Endothelial cell of umbilical vein (primary cell): ENCODE measurements around the gene KRTAP1-3. TPM values are rescaled to one million over a fixed set of nuclear protein-coding genes. Genes with fewer than 3 reads are reported as not detected.

Experiments used
- BruUV-seq: library from RNA; stranded (reverse); fragments of 400-500 nt; replicated peaks from 2 replicates; lab custom pipeline; 2021; lab: Mats Ljungman, UMichigan
- CTCF ChIA-PET: fragments of 300-600, 350-600 bp; sonication (Branson Sonifier 250); formaldehyde crosslinking; loops from one replicate; lab custom pipeline; 2021; ENCODE audit warnings: antibody characterized with exemption, inconsistent platforms; lab: Charles Lee
- POLR2A ChIA-PET: fragments of 300-600, 350-600 bp; sonication (Branson Sonifier 250); formaldehyde crosslinking; loops from one replicate; lab custom pipeline; 2021; ENCODE audit warnings: antibody characterized with exemption, inconsistent platforms; lab: Charles Lee
- DNase-seq: peaks from one replicate; pipeline ENCODE4 v3.0.0-alpha.2; 2011; ENCODE audit warnings: low read depth, low spot score
- FAIRE-seq: peaks from 2 replicates; lab custom pipeline; 2011; peaks lifted over from hg19 to GRCh38; lab: Jason Lieb, UNC
- H2AFZ ChIP-seq: 2 replicates; pipeline ENCODE4 v1.6.0; 2012; ENCODE audit warnings: low read depth, low read length, control low read depth, inconsistent platforms
- H3K27ac ChIP-seq: 2 replicates; pipeline ENCODE4 v1.5.1; 2011; ENCODE audit warnings: low read depth, mild to moderate bottlenecking, control low read depth, low read length, moderate library complexity; ENCODE audit not compliant: insufficient read depth
- H3K27me3 ChIP-seq, 2 experiments: 2 replicates each; pipeline versions ENCODE4 v1.6.0 to v1.6.1; 2011; ENCODE audit warnings: low read length in 2 of 2, mixed read lengths in 1 of 2; ENCODE audit not compliant: control insufficient read depth in 2 of 2, insufficient read depth in 2 of 2
- H3K36me3 ChIP-seq, 2 experiments: 2 replicates in 1 of 2; 3 replicates in 1 of 2; pipeline ENCODE4 v1.5.1; 2011; ENCODE audit warnings: low read length in 2 of 2, mild to moderate bottlenecking in 1 of 2, moderate library complexity in 1 of 2; ENCODE audit not compliant: control insufficient read depth in 2 of 2, insufficient read depth in 2 of 2; ENCODE audit errors: extremely low read depth in 1 of 2
- H3K4me1 ChIP-seq: 3 replicates; pipeline ENCODE4 v1.5.1; 2011; ENCODE audit warnings: mild to moderate bottlenecking, low read length; ENCODE audit not compliant: control insufficient read depth, insufficient read depth; ENCODE audit errors: extremely low read depth
- H3K4me2 ChIP-seq: 2 replicates; pipeline ENCODE4 v1.6.1; 2011; ENCODE audit warnings: low read length, control low read depth, mixed read lengths; ENCODE audit not compliant: insufficient read depth
- H3K4me3 ChIP-seq, 3 experiments: fragments of 200-600 bp in 1 of 3; sonication (generic), shearing (Covaris generic) in 1 of 3; replicated peaks in 1 of 3; 2 replicates each; pipeline ENCODE4 v1.5.1; 2011 to 2016; ENCODE audit warnings: control low read depth in 3 of 3, low read length in 3 of 3, mild to moderate bottlenecking in 2 of 3, inconsistent platforms in 1 of 3, low read depth in 1 of 3, moderate library complexity in 1 of 3; ENCODE audit not compliant: insufficient read depth in 1 of 3
- H3K79me2 ChIP-seq: 2 replicates; pipeline ENCODE4 v1.6.0; 2012; ENCODE audit warnings: low read length, inconsistent platforms; ENCODE audit not compliant: control insufficient read depth, insufficient read depth
- H3K9ac ChIP-seq: replicated peaks from 2 replicates; pipeline ENCODE3; 2011; ENCODE audit warnings: low read length, control low read depth; ENCODE audit not compliant: insufficient read depth; ENCODE audit errors: extremely low read depth
- H3K9me1 ChIP-seq: replicated peaks from 3 replicates; pipeline ENCODE4 v1.6.0; 2011; ENCODE audit warnings: mild to moderate bottlenecking, low read length; ENCODE audit not compliant: control insufficient read depth, insufficient read depth; ENCODE audit errors: extremely low read depth
- H3K9me3 ChIP-seq: replicated peaks from 2 replicates; pipeline ENCODE4 v1.5.1; 2012; ENCODE audit warnings: low read length, inconsistent platforms; ENCODE audit not compliant: control insufficient read depth, insufficient read depth
- H4K20me1 ChIP-seq: replicated peaks from 2 replicates; pipeline ENCODE3; 2011; ENCODE audit warnings: mild to moderate bottlenecking, low read length; ENCODE audit not compliant: control insufficient read depth, insufficient read depth; ENCODE audit errors: extremely low read depth
- CTCF ChIP-seq, 2 donors: IDR thresholded peaks; 1 replicate in 1 of 2; 2 replicates in 1 of 2; pipeline ENCODE4 v1.5.1; 2011; ENCODE audit warnings: low read length in 2 of 2, mild to moderate bottlenecking in 2 of 2, moderate library complexity in 2 of 2, control low read depth in 1 of 2, inconsistent platforms in 1 of 2, low read depth in 1 of 2; ENCODE audit not compliant: insufficient read depth in 1 of 2; ENCODE audit errors: extremely low read depth in 1 of 2
- EZH2 ChIP-seq: IDR thresholded peaks from 2 replicates; pipeline ENCODE4 v1.6.1; 2012; ENCODE audit warnings: borderline replicate concordance, low read depth, mild to moderate bottlenecking, moderate library complexity, low read length, inconsistent platforms; ENCODE audit not compliant: severe bottlenecking
- FOS ChIP-seq: IDR thresholded peaks from 2 replicates; pipeline ENCODE4 v1.6.1; 2011; ENCODE audit warnings: mild to moderate bottlenecking, low read length, moderate library complexity, borderline replicate concordance; ENCODE audit not compliant: insufficient read depth
- GATA2 ChIP-seq: IDR thresholded peaks from 2 replicates; pipeline ENCODE4 v1.7.0; 2011; ENCODE audit warnings: low read depth, mild to moderate bottlenecking, moderate library complexity, mixed read lengths, low read length; ENCODE audit not compliant: insufficient read length, insufficient read depth
- JUN ChIP-seq: IDR thresholded peaks from 2 replicates; pipeline ENCODE4 v1.6.1; 2011; ENCODE audit warnings: borderline replicate concordance, low read depth; ENCODE audit not compliant: insufficient read length, insufficient read depth
- MYC ChIP-seq: IDR thresholded peaks from one replicate; pipeline ENCODE4 v1.6.1; 2011; ENCODE audit warnings: mild to moderate bottlenecking, low read depth, low read length
- POLR2A ChIP-seq: IDR thresholded peaks from 2 replicates; pipeline ENCODE4 v1.6.1; 2012; ENCODE audit warnings: low read depth, mild to moderate bottlenecking, control low read depth, low read length
- POLR2AphosphoS5 ChIP-seq: IDR thresholded peaks from 2 replicates; pipeline ENCODE4 v1.6.1; 2012; ENCODE audit warnings: low read depth, mild to moderate bottlenecking, control low read depth, low read length, moderate library complexity; ENCODE audit not compliant: insufficient read depth
- dilution Hi-C: fragments of 300-500 bp; cut with MboI; formaldehyde crosslinking; loops from one replicate; pipeline ENCODE4 v1.15.0; 2019; ENCODE audit warnings: low sequenced_read_pairs; ENCODE audit not compliant: extremely low pct_ligation_motif_present
- intact Hi-C: fragments of 100-400 bp; cut with micrococcal nuclease; formaldehyde crosslinking; loops from one replicate; pipeline ENCODE4 v1.10.0; 2022
- polyA plus RNA-seq, 4 experiments: library from polyadenylated mRNA; depleted of rRNA in 3 of 4; stranded (reverse) in 3 of 4; unstranded in 1 of 4; fragments of >200 nt; gene quantifications; 2 replicates each; pipeline versions ENCODE4 v1.2.1 to v1.2.3, GENCODE V29; 2011 to 2012; ENCODE audit warnings: missing spikeins in 1 of 4
- total RNA-seq: library from RNA; stranded (reverse); gene quantifications from 2 replicates; pipeline ENCODE4 v1.2.3, GENCODE V29; 2021
- TF ChIP-seq, protein P1 (sequence below): IDR thresholded peaks from 2 replicates; pipeline ENCODE4 v1.6.1; 2011; ENCODE audit not compliant: insufficient read depth, insufficient read length

Gene KRTAP1-3
- total and polyA plus RNA-seq, 2 donors (not counting 3 experiments of a cell fraction or from before 2014, with no cell fraction given): not detected

- Histone ChIP-seq H3K36me3 (no peaks in the 10 kb centered on the region), H3K9me3 (no peaks in the 10 kb centered on the region), H3K27ac (no peak overlapping the region), H2AFZ (no peak overlapping the region), H3K4me1 (no peaks in the 10 kb centered on the region), H3K79me2 (no peaks in the 10 kb centered on the region), H3K4me3 (no peak overlapping the region), H4K20me1 (no peaks in the 10 kb centered on the region), H3K9ac (no peak overlapping the region), H3K4me2 (no peak overlapping the region), H3K9me1 (no peaks in the 10 kb centered on the region), H3K27me3 (peaks cover 0 to 4% of the 10 kb centered on the region in 2 experiments)
- TF ChIP-seq MYC: no peak
- TF ChIP-seq EZH2: no peak
- no peak for TF ChIP-seq POLR2AphosphoS5
- no peak for TF ChIP-seq GATA2
- no peak for TF ChIP-seq FOS
- no peak for TF ChIP-seq POLR2A
- TF ChIP-seq, protein P1, sequence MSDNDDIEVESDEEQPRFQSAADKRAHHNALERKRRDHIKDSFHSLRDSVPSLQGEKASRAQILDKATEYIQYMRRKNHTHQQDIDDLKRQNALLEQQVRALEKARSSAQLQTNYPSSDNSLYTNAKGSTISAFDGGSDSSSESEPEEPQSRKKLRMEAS: no peak
- no peak for TF ChIP-seq CTCF (IDR thresholded peaks at IDR 0.05; ENCODE audit: extremely low read depth in 1 of 2, insufficient read depth in 1 of 2, low read depth in 1 of 2, low read length in 2 of 2)
- TF ChIP-seq JUN: no peak
- ChIA-PET POLR2A (no interaction called here), CTCF (interaction anchor here (0.8 kb wide), 1 partner anchor 336 kb away, joined by 3 read pairs; no protein-coding TSS in a partner anchor)
- FAIRE-seq (no peak), DNase-seq (no peak)
- dilution Hi-C loops: no loop called here
- intact Hi-C loops: no loop called here
- BruUV-seq: no TSS peak
These were observed 47.8 kb downstream of the KRTAP1-3 start for GRCh38 chr17:40986920-40987319.
